Measurements from ENCODE around the gene ST6GALNAC4.
"Not testable (repeated sequence)": the region's sequence is repeated elsewhere in the genome, so short reads cannot be mapped to it uniquely, and the experiment has no call there.

ST6GALNAC4 gene

DNA sequence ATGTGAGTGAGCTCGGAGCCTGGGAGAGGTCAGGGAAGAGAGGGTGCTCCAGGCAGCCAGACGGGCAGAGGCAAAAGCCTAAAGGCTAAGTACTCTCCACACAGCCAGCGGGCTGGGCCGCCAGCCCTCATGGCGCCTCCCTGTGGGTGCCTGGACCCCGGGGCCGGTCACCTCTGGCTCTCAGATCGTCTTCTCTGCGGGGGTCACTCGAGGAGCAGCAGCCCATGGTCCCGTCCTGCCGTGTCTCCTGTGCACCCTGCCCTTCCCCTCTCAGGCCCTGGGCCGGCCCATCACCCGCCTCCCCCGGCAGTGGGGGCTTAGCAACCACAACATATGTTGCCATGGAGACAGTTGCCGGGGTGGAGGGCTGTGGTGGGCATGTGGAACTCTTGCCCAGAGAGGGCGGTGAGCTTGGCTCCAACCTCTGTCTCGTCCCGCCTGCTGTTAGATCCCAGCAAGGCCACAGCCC, 43.6 kb downstream of the ST6GALNAC4 start:
- Mint-ChIP-seq H3K36me3 (ENCODE audit: insufficient read depth) (peaks cover 5% of the 10 kb centered on the region), H3K9me3 (no peaks in the 10 kb centered on the region), H3K27me3 (no peaks in the 10 kb centered on the region), H3K27ac (ENCODE audit: low read depth) (no peak overlapping the region), H3K4me3 (no peak overlapping the region), H3K4me1 (no peaks in the 10 kb centered on the region)
- ATAC-seq (replicated peaks; ENCODE audit: extremely low read depth, poor library complexity, severe bottlenecking) (no peak), DNase-seq (ENCODE audit: low spot score in 2 of 2) (no peak)

DNA sequence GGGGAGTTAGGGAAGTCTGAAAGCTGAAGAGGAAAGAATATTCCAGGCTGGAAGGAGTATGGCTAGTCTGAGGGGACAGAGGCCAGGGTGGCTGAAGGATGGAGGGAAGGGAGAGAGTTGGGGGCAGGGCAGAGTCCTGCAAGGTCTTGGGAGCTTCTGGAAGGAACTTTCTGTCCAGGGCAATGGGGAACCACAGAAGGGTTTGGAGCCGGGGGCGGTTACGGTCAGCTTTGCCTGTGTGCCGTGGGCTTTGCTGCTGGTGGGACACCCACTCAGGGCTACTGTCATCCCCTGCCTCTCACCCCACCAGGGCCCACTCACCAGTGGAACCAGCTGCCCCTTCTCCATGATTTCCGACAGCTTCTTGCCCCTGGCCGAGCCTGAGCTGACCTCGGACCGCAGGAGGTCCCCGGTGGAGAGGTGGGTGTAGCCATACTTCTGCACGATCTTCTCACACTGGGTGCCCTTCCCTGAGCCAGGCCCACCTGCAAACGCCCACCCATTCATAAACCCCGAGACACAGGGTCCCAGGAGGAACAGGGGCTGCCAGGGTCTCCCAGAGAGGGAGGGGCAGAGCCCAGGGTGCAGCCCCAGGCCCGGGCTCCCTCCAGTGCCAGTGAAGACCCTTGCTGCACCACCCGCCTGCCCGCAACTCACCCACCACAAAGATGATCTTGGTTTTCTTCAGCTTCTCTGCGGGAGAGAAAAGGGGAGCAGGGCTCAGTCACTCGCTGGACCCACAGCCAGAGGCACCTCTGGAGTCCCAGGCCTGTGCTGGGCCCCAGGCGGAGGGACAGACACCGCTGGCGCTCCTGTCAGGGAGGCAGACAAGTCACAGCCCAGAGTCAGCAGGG, 44.2 kb downstream of the ST6GALNAC4 start:
- Mint-ChIP-seq H3K4me3 (no peak overlapping the region), H3K36me3 (ENCODE audit: insufficient read depth) (peaks cover 5% of the 10 kb centered on the region), H3K27ac (ENCODE audit: low read depth) (no peak overlapping the region), H3K9me3 (no peaks in the 10 kb centered on the region), H3K4me1 (no peaks in the 10 kb centered on the region), H3K27me3 (no peaks in the 10 kb centered on the region)
- no peak for ATAC-seq (replicated peaks; ENCODE audit: extremely low read depth, poor library complexity, severe bottlenecking)
- DNase-seq (ENCODE audit: low spot score in 2 of 2), result no peak

DNA sequence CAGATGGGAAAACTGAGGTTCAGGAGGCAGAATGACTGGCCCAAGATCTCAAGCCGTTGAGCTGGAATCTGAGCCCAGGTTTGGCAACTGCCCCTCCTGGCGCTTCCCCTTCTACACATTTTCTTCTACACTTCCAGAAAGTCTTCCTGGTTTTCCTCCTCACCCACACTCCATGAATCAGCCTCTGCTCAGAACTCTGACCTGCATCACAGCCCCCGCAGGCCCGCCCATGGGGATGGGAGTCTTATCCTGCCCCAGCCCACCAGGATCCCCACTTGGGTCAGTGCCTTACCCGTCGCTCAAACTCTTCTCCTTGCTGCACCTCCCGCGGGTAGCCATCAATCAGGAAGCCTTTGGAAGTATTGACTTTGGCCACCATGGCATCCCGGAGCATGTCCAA, 45.3 kb downstream of the ST6GALNAC4 start:
- H3K4me1 Mint-ChIP-seq, result no peaks in the 10 kb centered on the region
- no peaks in the 10 kb centered on the region for H3K9me3 Mint-ChIP-seq
- H3K36me3 Mint-ChIP-seq (ENCODE audit: insufficient read depth), result peaks cover 5% of the 10 kb centered on the region
- DNase-seq (ENCODE audit: low spot score in 2 of 2) (no peak), ATAC-seq (replicated peaks; ENCODE audit: extremely low read depth, poor library complexity, severe bottlenecking) (no peak)
- H3K27me3 Mint-ChIP-seq, result no peaks in the 10 kb centered on the region
- peak overlapping the region; percentile 14 for H3K27ac Mint-ChIP-seq (ENCODE audit: low read depth)
- no peak overlapping the region for H3K4me3 Mint-ChIP-seq

DNA sequence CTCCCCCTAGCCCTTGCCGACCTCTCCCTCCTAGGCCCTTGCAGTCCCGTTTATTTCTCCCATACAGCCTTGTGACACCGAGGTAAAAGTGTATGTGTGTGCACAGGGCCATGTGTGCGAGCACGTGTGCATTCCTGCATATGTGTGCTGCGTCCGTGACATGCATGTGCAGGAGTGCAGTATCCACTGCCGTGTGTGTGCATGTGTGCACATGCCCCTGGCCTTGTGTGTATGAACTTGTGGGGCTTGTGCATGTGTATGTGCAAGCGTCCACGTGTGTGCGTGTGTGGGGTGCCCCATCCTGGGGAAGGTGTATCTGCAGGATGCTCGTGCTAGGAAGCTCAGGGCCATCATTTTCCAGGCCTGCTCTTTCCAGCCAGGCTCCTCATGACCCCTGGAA, 46.0 kb downstream of the ST6GALNAC4 start:
- H3K27me3 Mint-ChIP-seq, result no peaks in the 10 kb centered on the region
- no peak for ATAC-seq (replicated peaks; ENCODE audit: extremely low read depth, poor library complexity, severe bottlenecking)
- peaks cover 1% of the 10 kb centered on the region for H3K4me1 Mint-ChIP-seq
- no peak overlapping the region for H3K27ac Mint-ChIP-seq (ENCODE audit: low read depth)
- no peaks in the 10 kb centered on the region for H3K9me3 Mint-ChIP-seq
- H3K4me3 Mint-ChIP-seq, result no peak overlapping the region
- peaks cover 5% of the 10 kb centered on the region for H3K36me3 Mint-ChIP-seq (ENCODE audit: insufficient read depth)
- no peak for DNase-seq (ENCODE audit: low spot score in 2 of 2)

DNA sequence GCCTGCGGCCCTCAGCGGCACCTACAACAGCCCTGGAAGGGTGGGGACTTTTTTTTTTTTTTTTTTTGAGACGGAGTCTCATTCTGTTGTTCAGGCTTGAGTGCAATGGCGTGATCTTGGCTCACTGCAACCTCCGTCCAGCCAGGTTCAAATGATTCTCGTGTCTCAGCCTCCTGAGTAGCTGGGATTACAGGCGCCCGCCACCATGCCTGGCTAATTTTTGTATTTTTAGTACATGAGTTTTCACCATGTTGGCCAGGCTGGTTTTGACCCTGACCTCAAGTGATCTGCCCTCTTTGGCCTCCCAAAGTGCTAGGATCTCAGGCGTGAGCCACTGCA, 46.7 kb downstream of the ST6GALNAC4 start:
- not testable (repeated sequence) for H3K36me3 Mint-ChIP-seq (ENCODE audit: insufficient read depth); H3K27ac Mint-ChIP-seq (ENCODE audit: low read depth); ATAC-seq (replicated peaks; ENCODE audit: extremely low read depth, poor library complexity, severe bottlenecking); H3K27me3 Mint-ChIP-seq; DNase-seq (ENCODE audit: low spot score in 2 of 2); H3K4me1 Mint-ChIP-seq; H3K9me3 Mint-ChIP-seq; H3K4me3 Mint-ChIP-seq

DNA sequence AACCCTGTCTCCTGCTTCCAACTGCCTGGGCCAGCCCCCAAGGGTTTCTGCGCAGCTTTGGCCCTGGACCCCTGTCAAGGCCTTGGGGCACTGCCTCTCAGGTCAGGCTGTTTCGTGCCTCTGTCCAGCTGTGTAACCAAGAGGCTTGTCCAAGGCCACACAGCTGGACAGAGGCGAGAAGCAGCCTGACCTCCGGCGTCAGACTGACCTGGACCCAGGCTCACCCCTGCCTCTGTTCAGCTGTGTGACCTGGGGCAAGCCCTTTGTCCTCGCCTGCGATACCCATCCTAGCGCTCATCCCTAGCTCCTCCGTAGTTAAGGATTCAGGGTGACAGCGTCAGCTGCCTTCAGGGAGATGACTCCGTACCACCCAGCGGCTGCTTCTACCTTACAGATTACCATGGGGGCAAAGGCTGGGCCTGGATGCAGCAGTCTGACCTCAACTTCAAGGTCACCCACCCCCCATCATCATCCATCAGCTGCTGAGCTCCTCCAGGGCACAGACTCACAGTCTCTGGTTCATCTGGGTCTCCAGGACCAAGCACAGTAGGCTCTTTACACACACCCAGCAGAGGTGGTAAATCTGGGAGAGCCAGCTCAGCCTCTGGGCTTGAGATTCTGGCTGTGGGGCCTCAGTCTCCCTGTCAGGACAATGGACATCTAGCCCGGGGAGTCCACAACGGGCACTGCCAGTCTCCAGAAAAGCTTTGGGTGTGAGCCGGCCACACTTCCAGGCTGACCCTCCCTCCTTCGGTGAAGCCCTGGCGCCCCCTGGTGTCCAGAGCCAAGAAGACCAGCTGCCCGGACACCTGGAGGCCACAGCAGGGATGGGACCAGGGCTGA, 47.3 kb downstream of the ST6GALNAC4 start:
- DNase-seq (ENCODE audit: low spot score in 2 of 2), result peak; percentile 52 to 68
- Mint-ChIP-seq H3K36me3 (ENCODE audit: insufficient read depth) (peaks cover 4% of the 10 kb centered on the region), H3K4me1 (peaks cover 12% of the 10 kb centered on the region), H3K27ac (ENCODE audit: low read depth) (no peak overlapping the region), H3K27me3 (no peaks in the 10 kb centered on the region), H3K9me3 (no peaks in the 10 kb centered on the region), H3K4me3 (no peak overlapping the region)
- no peak for ATAC-seq (replicated peaks; ENCODE audit: extremely low read depth, poor library complexity, severe bottlenecking)

DNA sequence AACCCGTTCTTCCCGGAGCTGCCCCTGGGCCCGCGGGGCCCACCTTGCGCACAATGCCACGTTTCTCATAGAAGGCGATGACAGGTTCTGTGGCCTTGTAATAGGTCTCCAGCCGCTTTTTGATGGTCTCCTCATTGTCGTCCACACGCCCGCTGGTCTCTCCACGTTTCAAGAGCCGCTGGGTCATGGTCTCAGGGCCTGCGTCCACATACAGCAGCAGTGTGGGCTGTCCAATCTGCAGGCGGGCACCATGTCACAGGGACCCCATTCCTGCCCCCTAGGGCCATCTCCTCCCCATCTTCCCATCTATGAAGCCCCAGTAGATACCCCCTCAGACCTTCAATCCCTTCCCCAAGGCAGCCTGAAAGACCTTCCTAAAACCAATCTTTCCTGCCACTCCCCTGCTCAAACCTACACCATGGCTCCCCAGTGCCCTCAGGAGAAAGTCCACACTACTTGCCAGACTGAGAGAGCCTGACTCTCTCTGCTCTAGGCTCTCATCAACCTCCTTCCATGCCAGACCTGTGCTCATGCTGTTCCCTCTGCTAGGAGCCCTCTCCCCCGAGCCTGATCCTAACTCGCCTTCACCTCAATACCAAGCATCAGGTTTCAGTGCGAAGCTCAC, 48.5 kb downstream of the ST6GALNAC4 start:
- peak overlapping the region; percentile 45 for H3K27ac Mint-ChIP-seq (ENCODE audit: low read depth)
- no peak for DNase-seq (ENCODE audit: low spot score in 2 of 2)

DNA sequence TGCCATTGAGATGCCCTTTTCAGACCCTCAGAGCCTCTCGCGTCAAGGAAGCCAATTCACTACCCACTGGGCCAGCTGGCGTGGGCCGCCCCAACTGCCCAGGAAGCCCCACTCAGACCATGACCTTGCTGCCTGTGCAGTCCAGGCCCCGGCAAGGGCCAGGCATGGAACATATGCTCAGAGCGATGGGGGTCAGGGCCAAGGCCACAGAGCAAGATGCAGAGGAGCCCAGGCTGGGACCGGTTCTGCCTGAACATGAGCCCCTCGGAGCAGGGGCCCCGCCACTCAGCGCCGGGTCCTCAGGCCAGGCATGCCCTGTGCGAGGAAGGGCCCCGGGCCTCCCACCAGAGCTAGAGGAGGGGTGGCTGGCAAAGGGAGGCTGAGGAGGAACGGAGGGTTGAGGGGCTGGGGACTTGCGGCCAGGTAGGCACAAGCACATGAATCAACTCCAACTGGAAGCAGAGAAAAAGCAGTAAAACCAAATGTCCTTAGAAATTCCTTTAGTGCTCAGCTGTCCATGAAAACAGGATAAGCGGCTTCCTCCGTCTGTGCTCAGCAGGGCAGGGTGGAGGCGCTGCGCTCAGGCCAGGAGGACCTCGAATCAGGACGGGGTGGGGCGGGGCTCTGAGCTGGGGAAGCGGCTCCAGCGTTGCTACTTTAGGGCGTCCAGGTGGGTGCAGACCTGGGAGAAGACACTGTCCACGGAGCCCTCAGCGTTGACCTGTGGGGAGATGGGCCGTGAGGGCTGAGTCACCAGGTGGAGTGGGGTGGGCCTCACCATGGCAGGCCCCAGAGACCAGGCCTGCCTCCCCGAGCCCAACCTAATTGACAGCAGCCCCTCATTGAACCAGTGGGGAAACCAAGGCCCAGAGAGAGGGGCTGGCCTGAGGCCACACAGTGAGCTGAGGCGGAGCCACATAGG, 49.2 kb downstream of the ST6GALNAC4 start:
- H3K9me3 Mint-ChIP-seq, result no peaks in the 10 kb centered on the region
- DNase-seq (ENCODE audit: low spot score in 2 of 2) (no peak), ATAC-seq (replicated peaks; ENCODE audit: extremely low read depth, poor library complexity, severe bottlenecking) (no peak)
- no peaks in the 10 kb centered on the region for H3K27me3 Mint-ChIP-seq
- peaks cover 16% of the 10 kb centered on the region for H3K4me1 Mint-ChIP-seq
- no peak overlapping the region for H3K27ac Mint-ChIP-seq (ENCODE audit: low read depth)
- H3K4me3 Mint-ChIP-seq, result no peak overlapping the region
- H3K36me3 Mint-ChIP-seq (ENCODE audit: insufficient read depth), result peaks cover 4% of the 10 kb centered on the region

More for the DNA sequence above, 48.5 kb downstream of the ST6GALNAC4 start:
- Mint-ChIP-seq H3K36me3 (ENCODE audit: insufficient read depth) (peaks cover 4% of the 10 kb centered on the region), H3K4me1 (peaks cover 12% of the 10 kb centered on the region), H3K4me3 (no peak overlapping the region), H3K9me3 (no peaks in the 10 kb centered on the region), H3K27me3 (no peaks in the 10 kb centered on the region)
- ATAC-seq (replicated peaks; ENCODE audit: extremely low read depth, poor library complexity, severe bottlenecking), result no peak

DNA sequence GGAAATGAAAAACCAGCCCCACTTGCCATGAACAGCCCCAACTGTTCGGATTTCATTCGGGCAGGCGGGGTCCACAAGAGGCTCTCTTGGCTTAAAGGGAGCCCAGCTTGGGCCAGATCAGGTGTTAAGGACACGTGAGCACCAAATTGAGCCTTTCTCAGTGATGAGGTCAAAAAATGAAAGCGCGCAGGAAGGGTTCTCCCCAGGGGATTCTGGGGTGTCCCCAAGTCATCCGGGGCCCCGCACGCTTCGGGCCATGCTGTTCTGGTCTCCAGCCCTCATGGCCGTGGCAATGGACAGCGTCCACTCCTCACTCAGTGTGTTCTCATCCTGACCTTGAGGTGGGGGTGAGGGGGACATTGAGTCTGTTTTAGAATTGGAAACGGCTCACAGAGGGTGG, 50.3 kb downstream of the ST6GALNAC4 start:
- H3K4me1 Mint-ChIP-seq, result peaks cover 25% of the 10 kb centered on the region
- H3K27ac Mint-ChIP-seq (ENCODE audit: low read depth), result no peak overlapping the region
- ATAC-seq (replicated peaks; ENCODE audit: extremely low read depth, poor library complexity, severe bottlenecking) (no peak), DNase-seq (ENCODE audit: low spot score in 2 of 2) (no peak)
- no peaks in the 10 kb centered on the region for H3K9me3 Mint-ChIP-seq
- no peaks in the 10 kb centered on the region for H3K27me3 Mint-ChIP-seq
- H3K4me3 Mint-ChIP-seq, result no peak overlapping the region
- H3K36me3 Mint-ChIP-seq (ENCODE audit: insufficient read depth), result peaks cover 4% of the 10 kb centered on the region

DNA sequence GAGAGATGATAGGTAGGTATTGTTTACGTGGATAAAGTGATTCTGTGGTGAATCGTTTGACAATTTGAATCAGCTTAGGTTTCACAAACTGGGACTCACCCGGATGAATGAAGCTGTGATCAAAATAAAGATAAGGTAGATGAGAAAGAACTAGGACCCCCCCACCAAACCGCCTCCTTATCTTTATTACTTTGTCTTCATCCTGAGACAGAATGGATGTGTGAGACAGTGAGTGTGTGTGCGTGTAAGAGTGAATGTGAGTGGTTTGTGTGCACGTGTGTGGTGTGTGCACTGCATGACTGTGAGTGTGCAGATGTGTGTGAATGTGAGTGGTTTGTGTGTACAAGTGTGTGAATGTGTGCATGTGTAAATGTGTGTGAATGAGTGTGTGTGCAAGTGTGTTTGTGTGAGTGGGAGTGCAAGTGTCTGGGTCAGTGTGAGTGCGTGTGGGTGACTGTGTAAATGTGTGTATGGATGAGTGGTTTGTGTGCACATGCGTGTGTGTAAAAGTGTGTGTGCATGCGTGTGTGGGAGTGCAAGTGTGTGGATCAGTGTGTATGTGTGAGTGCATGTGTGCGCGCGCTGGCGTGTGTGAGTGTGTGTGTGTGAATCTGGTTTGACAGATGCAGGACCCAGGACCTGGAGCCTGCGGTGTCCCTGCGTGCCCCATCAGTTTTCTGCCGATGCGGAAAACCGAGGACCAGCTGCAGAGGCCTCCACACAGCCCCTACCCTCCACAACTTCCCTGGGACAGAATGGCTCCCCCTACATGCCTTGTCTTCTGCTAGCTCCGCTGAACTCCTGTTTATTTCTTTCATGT, 51.0 kb downstream of the ST6GALNAC4 start:
- ATAC-seq (replicated peaks; ENCODE audit: extremely low read depth, poor library complexity, severe bottlenecking), result peak; percentile 29
- H3K27ac Mint-ChIP-seq (ENCODE audit: low read depth), result no peak overlapping the region
- peaks cover 4% of the 10 kb centered on the region for H3K36me3 Mint-ChIP-seq (ENCODE audit: insufficient read depth)
- DNase-seq (ENCODE audit: low spot score in 2 of 2), result no peak
- H3K27me3 Mint-ChIP-seq, result no peaks in the 10 kb centered on the region
- peaks cover 29% of the 10 kb centered on the region for H3K4me1 Mint-ChIP-seq
- H3K9me3 Mint-ChIP-seq, result no peaks in the 10 kb centered on the region
- no peak overlapping the region for H3K4me3 Mint-ChIP-seq

DNA sequence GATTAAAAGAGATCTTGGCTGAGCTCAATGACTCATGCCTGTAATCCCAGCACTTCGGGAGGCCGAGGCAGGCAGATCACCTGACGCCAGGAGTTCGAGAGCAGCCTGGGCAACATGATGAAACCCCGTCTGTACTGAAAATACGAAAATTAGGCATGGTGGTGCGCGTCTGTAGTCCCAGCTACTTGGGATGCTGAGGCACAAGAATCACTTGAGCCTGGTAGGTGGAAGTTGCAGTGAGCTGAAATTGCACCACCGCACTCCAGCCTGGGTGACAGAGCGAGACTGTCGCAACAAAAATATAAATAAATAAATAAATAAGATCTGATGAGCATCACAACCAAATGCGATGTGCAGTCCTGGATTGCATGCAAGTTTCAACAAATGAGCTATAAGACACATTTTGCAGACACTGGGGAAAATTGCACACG, 53.6 kb downstream of the ST6GALNAC4 start:
- no peak for DNase-seq (ENCODE audit: low spot score in 2 of 2)
- Mint-ChIP-seq H3K4me1 (peaks cover 33% of the 10 kb centered on the region), H3K27ac (ENCODE audit: low read depth) (peak overlapping the region; percentile 87), H3K9me3 (no peaks in the 10 kb centered on the region), H3K4me3 (no peak overlapping the region), H3K27me3 (no peaks in the 10 kb centered on the region), H3K36me3 (ENCODE audit: insufficient read depth) (peaks cover 2% of the 10 kb centered on the region)
- ATAC-seq (replicated peaks; ENCODE audit: extremely low read depth, poor library complexity, severe bottlenecking), result no peak

All from central memory CD8-positive, alpha-beta T cell (primary cell).